Common myeloid progenitor, CD34-positive (primary cell): ENCODE results near the gene GPATCH2.
"Not testable (repeated sequence)": the region's sequence is repeated elsewhere in the genome, so short reads cannot be mapped to it uniquely, and the experiment has no call there.

ENCODE experiments used
- CTCF ChIA-PET: fragments of 350-600 bp; sonication (Branson Sonifier 250); formaldehyde crosslinking; loops from one replicate; lab custom pipeline; 2021; ENCODE audit warnings: antibody characterized with exemption; lab: Charles Lee
- POLR2A ChIA-PET: fragments of 350-600 bp; sonication (Branson Sonifier 250); formaldehyde crosslinking; loops from one replicate; lab custom pipeline; 2021; ENCODE audit warnings: antibody characterized with exemption; lab: Charles Lee
- DNase-seq, 3 donors: peaks; one replicate each; pipeline versions ENCODE4 v3.0.0 to v3.0.0-alpha.2; 2013
- H3K27ac ChIP-seq, 2 experiments: 1 replicate in 1 of 2; 2 replicates in 1 of 2; pipeline ENCODE4 v1.7.0; 2013; ENCODE audit warnings: inconsistent platforms in 2 of 2, low read length in 2 of 2, mild to moderate bottlenecking in 2 of 2, low read depth in 1 of 2, moderate library complexity in 1 of 2; ENCODE audit not compliant: severe bottlenecking in 2 of 2, insufficient read depth in 1 of 2, poor library complexity in 1 of 2
- H3K27me3 ChIP-seq, 5 experiments: replicated peaks in 2 of 5; 1 replicate in 3 of 5; 2 replicates in 2 of 5; pipeline versions ENCODE4 v1.6.1 to v1.7.0; 2013; ENCODE audit warnings: low read length in 4 of 5, mild to moderate bottlenecking in 2 of 5, moderate library complexity in 2 of 5, inconsistent platforms in 1 of 5; ENCODE audit not compliant: insufficient read depth in 5 of 5, control insufficient read depth in 4 of 5
- H3K36me3 ChIP-seq, 4 experiments: 1 replicate in 2 of 4; 2 replicates in 2 of 4; pipeline versions ENCODE4 v1.6.1 to v1.7.0; 2013; ENCODE audit warnings: low read length in 3 of 4, control low read depth in 1 of 4, mild to moderate bottlenecking in 1 of 4; ENCODE audit not compliant: control insufficient read depth in 4 of 4, insufficient read depth in 4 of 4
- H3K4me1 ChIP-seq, 4 experiments: 1 replicate in 3 of 4; 2 replicates in 1 of 4; pipeline versions ENCODE4 v1.6.1 to v1.7.1; 2013; ENCODE audit warnings: low read length in 3 of 4, mild to moderate bottlenecking in 3 of 4, control low read depth in 1 of 4, inconsistent platforms in 1 of 4, moderate library complexity in 1 of 4; ENCODE audit not compliant: control insufficient read depth in 4 of 4, insufficient read depth in 4 of 4; ENCODE audit errors: control extremely low read depth in 1 of 4
- H3K4me3 ChIP-seq, 7 experiments: 1 replicate in 4 of 7; 2 replicates in 3 of 7; pipeline versions ENCODE4 v1.5.1 to v1.7.0; 2013; ENCODE audit warnings: mild to moderate bottlenecking in 7 of 7, low read length in 6 of 7, moderate library complexity in 6 of 7, inconsistent platforms in 2 of 7, low read depth in 2 of 7, control low read depth in 1 of 7; ENCODE audit not compliant: insufficient read depth in 4 of 7, control insufficient read depth in 1 of 7; ENCODE audit errors: extremely low read depth in 1 of 7
- H3K9me3 ChIP-seq, 5 experiments: 1 replicate in 4 of 5; 2 replicates in 1 of 5; pipeline versions ENCODE4 v1.6.1 to v1.7.1; 2013; ENCODE audit warnings: low read length in 4 of 5, mild to moderate bottlenecking in 2 of 5, inconsistent platforms in 1 of 5, low read depth in 1 of 5, moderate library complexity in 1 of 5; ENCODE audit not compliant: control insufficient read depth in 4 of 5, insufficient read depth in 2 of 5; ENCODE audit errors: control extremely low read depth in 1 of 5
- WGBS: methylation state at CpG from one replicate; pipeline ENCODE4 v1.1.5; 2013; ENCODE audit not compliant: insufficient coverage; 5-methylcytosine and 5-hydroxymethylcytosine counted together

GPATCH2 gene

DNA sequence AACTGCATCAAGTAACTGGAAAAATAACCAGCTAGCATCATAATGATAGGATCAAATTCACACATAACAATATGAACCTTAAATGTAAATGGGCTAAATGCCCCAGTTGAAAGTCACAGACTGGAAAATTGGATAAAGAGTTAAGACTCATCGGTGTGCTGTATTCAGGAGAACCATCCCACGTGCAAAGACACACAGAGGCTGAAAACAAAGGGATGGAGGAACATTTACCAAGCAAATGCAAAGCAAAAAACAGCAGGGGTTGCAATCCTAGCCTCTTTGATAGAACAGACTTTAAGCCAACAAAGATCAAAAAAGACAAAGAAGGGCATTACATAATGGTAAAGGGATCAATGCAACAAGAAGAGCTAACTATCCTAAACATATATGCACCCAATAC is 249.1 kb downstream of the GPATCH2 start:
- CTCF ChIA-PET, POLR2A ChIA-PET, H3K4me1 ChIP-seq, H3K36me3 ChIP-seq, H3K27ac ChIP-seq, H3K4me3 ChIP-seq, H3K27me3 ChIP-seq, H3K9me3 ChIP-seq, DNase-seq: not testable (repeated sequence)
- 32% methylated on average over 2 of the region's 2 CpGs for WGBS

DNA sequence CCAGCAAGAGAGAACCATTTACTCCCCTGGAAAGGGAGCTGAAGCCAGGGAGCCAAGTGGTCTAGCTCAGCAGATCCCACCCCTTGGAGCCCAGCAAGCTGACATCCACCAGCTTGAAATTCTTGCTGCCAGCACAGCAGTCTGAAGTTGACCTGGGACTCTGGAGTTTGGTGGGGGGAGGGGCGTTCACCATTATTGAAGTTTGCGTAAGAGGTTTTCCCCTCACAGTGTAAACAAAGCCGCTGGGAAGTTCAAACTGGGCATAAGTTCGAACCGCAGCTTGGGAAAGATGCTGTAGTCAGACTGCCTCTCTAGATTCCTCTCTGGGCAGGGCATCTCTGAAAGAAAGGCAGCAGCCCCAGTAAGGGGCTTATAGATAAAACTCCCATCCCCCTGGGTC is 251.1 kb downstream of the GPATCH2 start:
- POLR2A ChIA-PET, CTCF ChIA-PET, H3K4me3 ChIP-seq, H3K9me3 ChIP-seq, H3K4me1 ChIP-seq, H3K27ac ChIP-seq, H3K27me3 ChIP-seq, DNase-seq, H3K36me3 ChIP-seq: not testable (repeated sequence)
- 84% methylated on average over 5 of the region's 5 CpGs for WGBS

- Histone ChIP-seq H3K36me3 (no peaks in the 10 kb centered on the region), H3K4me3 (no peak overlapping the region), H3K27me3 (no peaks in the 10 kb centered on the region), H3K9me3 (peaks cover 0 to 9% (median 0%) of the 10 kb centered on the region in 5 experiments), H3K27ac (no peak overlapping the region), H3K4me1 (no peaks in the 10 kb centered on the region)
- 94% methylated on average over 4 of the region's 5 CpGs for WGBS
- ChIA-PET CTCF (no interaction called here), POLR2A (no interaction called here)
- DNase-seq: no peak
Observed at GRCh38 chr1:217379336-217379735, 251.6 kb downstream of the GPATCH2 start.
